SK-N-MC (cell line): ENCODE results near the gene CAMK1G.

Experiments used
- EZH2 ChIP-seq: fragments of 200-600 bp; sonication (generic); IDR thresholded peaks from one replicate; pipeline ENCODE4 v1.6.1; 2017; ENCODE audit warnings: antibody characterized with exemption
- POLR2AphosphoS5 ChIP-seq: IDR thresholded peaks from 2 replicates; pipeline ENCODE4 v1.6.1; 2012; ENCODE audit warnings: mild to moderate bottlenecking, low read depth, low read length, borderline replicate concordance

- TF ChIP-seq POLR2AphosphoS5 (no peak), EZH2 (no peak)
Observed at GRCh38 chr1:209597499-209597898, 14.0 kb downstream of the CAMK1G start.
